ENCODE data around the gene SQOR.
"Not testable (repeated sequence)": the region's sequence is repeated elsewhere in the genome, so short reads cannot be mapped to it uniquely, and the experiment has no call there.

Gene SQOR

DNA sequence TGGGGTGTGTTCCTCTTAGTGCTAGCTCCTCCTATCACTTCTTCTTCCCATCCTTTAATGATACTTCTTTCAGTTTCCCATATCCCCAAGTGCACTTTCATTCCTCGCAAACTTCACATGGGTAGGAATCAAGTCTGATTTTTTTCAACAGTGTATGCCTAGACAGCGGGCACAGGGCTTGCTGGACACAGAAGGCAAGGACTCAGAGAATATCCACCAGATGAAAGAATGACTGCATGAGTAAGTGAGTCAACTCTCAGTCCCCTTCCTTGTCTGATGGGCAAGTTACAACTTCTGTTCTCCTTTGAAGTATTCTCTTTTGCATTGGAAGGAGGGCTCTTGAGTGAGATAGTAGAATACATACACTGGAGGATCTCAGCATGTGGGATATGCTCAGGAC lies 3.1 kb upstream of the SQOR start:
- DNase-seq (ENCODE audit: low spot score) = peak; percentile 56

DNA sequence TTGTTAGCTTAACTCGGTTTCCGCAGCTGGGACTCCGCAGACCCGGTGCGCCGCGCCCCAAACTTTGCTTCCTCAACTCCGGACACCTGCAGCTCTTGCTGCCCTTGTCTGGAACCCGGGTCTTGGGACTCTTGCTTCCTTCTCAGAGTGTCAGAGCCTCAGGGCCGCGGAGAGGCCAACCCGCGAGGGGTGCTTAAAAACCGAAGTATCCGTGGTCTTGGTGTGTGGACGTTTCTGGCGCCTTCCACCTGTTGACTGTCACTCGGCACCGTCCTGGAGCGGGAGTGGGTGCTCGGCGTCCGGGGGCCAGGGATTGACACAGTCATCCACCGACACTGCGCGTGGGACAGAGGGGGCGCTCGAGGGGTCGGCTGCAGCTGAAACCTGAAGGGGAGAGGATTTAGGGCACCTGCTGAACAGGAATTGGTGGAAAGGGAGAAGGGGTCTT lies 386 bp downstream of the SQOR start:
- peak; percentile 60 for DNase-seq (ENCODE audit: low spot score)

DNA sequence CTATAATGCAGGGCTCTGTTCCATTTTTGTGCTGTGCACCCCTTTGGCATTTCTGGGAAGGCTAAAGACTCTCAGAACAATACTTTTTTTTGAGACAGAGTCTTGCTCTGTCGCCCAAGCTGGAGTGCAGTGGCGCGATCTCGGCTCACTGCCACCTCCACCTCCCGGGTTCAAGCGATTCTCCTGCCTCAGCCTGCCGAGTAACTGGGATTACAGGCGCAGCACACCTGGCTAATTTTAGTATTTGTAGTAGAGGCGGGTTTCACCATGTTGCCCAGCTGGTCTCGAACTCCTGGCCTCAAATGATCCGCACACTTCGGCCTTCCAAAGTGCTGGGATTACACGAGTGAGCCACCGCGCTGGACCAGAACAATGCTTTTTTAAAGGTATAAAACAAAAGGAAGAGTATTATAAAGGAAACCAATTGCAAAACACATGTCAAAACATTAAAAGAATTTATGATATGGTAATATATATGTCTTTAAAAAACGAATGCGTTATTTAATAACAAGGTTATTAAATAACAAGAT lies 999 bp downstream of the SQOR start:
- no peak for DNase-seq (ENCODE audit: low spot score)

DNA sequence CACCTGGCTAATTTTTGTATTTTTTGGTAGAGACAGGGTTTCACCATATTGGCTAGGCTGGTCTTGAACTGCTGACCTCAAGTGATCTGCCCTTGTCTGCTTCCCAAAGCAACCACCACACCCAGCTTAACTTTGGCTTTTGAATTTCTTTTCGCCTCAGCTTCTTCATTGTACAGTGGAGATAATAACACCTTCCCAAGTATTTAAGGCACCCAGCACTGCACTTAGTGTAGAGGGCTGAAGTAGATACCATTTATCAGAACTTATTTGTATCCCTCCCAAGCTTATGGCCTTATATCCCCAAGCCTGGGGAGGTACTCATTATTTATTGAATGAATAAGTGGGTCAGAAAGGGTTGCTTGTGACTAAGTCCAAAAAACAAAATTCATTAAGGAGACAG lies 2.3 kb downstream of the SQOR start:
- no peak for DNase-seq (ENCODE audit: low spot score)

DNA sequence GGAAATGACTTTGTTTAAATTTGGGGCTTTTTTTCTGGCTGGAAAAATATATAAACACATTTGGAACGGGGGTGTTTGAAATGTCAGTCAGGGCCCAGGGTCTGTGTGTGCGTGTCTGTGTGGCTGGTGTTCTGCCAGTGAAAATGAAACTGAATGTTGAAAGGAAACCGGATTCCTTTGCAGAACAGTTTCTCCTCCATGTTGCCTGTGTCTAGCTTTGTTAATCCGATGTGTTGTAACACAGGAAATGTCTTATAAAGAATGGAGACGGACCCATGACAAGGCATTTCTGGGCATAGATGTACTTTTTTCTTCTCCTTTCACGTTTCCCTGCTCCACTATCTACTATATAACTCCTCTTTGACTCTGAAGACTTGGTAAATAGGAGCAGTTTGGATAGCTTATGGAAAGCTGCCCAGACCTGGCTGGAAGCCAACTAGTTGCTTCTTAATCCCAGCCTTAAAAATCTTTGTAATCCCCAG lies 2.8 kb downstream of the SQOR start:
- DNase-seq (ENCODE audit: low spot score) = no peak

DNA sequence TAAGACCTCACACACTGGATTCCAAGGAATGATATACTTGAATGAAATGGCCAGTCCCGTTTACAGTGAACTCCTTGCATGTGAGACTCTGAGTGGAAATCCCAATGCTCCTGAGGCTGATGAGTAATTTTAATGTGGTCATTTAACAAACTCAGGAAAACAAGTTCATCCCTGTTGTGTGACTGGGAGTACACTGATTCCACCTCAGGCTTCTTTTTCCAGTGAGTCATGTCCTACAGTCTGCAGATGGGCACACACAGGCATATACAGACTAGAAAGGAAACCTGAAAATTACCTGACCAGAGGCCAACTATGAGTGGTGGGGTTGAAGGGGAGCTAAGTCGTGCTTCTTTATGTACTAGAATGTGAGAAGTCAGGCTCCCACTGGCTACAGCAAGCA lies 5.8 kb downstream of the SQOR start:
- DNase-seq (ENCODE audit: low spot score) = peak; percentile 53

DNA sequence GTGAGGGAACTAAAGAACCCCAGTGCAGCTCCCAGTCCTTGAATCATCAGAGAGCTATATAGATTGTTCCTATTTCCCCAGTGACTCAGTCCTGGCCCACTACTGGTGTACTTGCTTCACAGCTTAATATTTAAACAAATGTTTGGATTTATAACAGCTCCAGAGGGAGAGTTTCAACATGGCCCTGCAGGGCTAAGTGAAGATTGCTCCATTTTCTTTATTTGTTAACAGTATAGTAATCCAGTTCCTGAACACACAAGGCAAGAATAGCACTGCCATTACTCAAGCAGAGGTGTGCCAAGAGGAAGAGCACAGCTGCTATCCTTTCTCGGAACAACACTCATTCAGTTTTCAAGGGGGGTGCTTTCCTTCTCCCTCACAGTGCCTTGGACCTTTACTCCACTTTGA lies 6.5 kb downstream of the SQOR start:
- DNase-seq (ENCODE audit: low spot score) = peak; percentile 40

DNA sequence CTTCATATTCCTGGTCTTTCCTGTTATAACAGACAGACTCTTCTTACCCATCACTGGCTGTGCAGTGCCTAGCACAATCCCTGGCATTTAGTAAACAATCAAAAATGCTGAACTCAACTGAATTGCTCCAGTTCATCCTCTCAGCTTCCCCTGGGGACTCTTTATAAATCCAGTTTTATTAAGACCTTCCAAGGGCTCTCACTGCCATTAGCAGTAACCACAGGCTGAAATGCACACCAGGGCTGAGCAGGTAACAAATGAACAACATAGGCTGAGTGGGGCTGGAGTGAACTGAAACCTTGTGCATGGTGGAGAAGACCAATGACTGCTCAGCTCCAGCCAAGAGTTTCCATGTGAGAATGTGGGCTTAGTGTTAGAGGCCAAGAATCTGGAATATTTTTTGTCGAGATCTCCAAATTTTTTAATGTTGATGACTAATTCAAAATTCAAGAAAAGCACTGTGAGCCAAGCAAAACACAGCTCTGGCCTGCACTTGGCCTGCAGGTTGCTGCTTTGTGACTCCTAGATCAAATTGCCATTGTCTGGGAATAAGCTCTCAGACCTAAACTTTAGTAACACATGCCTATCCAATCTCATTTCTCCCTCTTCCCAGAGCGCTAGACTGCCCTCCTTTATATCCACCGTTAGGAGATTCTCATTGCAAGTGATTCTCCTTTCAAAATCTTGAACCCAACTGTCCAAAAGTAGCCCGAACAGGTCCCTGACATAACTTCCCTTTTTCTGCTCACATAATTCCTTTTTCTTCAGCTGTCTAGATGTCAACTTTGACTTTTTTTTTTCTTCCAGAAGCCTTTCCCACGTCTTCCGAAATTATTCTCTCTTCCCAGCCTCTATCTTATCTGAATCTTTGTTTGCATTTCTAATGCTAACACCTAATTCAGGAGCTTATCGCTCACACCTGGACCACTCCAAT lies 7.4 kb downstream of the SQOR start:
- DNase-seq (ENCODE audit: low spot score) = no peak

DNA sequence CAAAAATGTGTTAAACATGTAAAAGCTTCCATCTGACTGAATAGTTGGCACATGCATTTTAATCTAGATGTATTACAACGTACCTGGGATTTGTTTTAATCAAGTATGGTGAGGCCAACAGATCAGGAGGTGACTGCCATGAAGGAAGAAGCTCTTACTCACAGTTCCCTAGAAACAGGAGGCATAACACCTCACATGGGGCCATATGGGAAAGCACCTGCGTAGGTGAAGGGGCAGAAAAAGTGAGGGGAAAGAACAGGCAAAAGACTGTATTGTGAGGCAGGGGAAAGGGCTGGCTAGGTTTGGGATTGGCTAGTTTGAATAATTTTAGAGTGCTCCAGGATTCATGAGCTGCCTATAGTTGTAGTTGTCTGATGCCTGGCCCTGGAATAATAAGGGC lies 9.6 kb downstream of the SQOR start:
- DNase-seq (ENCODE audit: low spot score) = no peak

DNA sequence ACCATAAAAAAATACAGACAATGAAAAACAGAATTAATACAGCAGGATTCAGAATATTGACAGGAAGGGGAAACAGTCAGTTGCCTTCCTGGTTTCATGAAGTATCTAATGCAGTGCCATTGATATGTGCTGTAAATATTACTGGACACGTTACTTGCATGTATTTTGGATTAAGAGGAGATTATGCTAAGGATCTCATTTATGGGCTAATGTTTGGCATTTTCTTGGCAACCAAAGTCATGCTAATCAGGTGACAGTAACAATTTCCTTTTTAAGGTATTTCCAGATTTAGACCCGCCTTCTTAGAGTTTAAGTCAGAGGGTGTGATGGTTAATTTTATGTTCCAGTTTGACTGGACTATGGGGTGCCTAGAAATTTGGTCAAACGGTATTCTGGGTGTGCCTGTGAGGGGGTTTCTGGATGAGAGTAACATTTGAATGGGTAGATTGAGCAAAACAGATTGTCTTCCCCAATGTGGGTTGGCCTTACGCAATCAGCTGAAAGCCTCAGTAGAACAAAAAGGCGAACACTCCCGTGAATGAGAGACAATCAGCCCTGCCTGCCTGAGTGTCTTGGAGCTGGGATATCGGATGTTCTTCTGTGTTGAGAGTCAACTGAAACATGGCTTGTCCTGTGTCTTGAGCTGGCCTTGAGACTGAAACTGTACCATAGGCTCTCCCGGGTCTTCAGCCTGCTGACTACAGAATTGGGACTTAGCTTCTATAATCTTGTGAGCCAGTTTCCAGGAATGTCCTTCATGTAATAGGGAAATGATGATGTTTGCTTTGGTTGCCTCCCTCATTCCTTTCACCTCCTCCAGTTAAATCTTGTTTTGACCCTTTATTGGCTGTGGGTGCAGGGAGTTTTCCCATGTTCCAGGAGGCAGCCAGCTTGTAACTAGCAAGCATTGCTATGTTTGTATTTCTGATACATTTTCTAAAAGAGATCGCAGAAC lies 10.5 kb downstream of the SQOR start:
- DNase-seq (ENCODE audit: low spot score) = no peak

DNA sequence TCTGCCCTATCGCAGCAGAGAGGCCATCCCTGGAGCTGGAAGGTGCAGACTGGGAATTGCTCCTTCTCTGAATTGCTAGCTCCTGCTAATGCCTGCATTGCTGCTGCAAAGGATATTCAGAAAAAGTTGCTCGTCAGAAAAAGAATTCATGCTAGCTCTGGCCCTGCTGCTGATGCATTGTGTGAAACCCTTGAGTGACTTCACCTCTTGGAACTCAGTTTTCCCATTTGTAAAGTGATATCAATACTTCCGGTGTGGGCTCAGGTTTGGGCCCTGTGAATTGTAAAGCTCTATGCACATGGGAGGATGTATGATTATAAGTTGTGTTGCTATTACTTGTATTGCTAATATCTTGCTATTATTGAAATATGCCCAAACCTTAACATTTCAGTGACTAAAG lies 11.4 kb downstream of the SQOR start:
- DNase-seq (ENCODE audit: low spot score) = no peak

DNA sequence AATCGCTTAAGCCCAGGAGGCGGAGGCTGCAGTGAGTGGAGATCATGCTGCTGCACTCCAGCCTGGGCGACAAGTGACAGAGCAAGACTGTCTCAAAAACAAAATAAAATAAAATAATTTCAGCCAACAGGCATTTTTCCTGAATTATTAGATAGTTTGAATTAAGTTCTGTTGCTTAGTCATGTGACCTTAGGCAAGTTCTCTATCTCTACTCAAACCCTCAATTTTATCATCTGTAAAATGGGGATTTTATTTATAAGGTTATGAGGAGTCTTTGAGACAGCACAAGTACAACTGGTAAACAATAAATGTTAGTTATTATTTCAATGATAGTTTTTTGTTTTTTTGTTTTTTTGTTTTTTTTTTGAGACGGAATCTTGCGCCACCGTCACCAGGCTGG lies 13.0 kb downstream of the SQOR start:
- no peak for DNase-seq (ENCODE audit: low spot score)

DNA sequence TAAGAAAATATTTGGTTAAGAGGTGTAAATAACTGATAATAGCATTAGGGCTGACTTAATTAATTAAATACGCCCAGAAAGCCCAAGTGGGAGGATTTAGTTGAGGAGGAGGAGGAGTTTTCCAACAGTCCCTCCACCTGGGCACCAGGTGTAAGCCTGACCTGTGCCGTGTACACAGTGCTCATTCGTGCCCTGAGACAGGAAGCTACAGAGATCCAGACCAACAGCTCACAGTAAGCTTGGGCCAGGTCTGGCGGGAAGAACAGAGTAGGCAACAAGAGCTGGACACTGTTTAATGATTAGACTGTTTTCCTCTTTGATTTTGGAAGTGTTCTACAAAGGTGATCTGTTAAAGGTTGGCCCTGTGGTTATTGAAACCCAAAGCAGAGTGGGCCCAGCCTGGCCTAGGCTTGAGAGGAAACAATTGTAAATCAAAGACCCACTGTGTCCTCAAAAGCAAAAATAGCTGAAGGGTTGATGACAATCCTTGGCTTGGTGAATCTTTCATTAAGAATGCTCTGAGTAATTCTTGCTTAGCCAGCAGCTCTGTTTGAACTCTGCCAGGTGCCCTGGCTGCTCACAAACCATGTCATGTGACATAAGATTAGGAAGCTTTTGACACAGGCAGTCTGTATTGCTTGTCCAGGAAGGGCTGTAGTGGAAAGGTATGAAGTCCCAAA lies 13.8 kb downstream of the SQOR start:
- DNase-seq (ENCODE audit: low spot score) = peak; percentile 63

DNA sequence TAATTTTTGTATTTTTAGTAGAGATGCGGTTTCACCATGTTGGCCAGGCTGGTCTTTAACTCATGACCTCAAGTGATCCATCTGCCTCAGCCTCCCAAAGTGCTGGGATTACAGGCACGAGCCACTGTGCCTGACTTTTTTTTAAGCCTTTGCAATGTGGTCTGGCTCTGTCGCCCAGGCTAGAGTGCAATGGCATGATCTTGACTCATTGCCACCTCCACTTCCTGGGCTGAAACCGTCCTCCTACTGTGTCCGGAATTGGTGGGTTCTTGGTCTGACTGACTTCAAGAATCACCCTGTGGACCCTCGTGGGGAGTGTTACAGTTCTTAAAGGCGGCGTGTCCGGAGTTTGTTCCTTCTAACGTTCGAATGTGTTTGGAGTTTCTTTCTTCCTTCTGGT lies 15.2 kb downstream of the SQOR start:
- DNase-seq (ENCODE audit: low spot score) = not testable (repeated sequence)

DNA sequence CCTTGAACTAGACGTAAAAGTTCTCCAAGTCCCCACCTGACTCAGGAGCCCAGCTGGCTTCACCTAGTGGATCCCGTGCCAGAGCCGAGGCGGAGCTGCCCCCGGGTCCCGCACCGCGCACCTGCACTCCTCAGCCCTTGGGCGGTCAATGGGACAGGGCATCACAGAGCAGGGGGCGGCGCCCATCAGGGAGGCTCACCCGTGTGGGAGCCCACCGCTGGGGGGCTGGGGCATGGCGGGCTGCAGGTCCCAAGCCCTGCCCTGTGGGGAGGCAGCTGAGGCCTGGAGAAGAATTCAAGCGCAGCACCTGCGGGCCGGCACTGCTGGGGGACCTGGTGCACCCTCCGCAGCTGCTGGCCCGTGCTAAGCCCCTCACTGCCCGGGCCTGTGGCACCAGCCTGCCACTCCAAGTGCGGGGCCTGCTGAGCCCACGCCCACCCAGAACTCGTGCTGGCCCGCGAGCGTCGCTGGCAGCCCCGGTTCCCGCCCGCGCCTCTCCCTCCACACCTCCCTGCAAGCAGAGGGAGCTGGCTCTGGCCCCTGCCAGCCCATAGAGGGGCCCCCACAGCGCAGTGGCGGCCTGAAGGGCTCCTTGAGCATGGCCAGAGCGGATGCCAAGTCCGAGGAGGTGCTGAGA lies 16.2 kb downstream of the SQOR start:
- DNase-seq (ENCODE audit: low spot score) = no peak

DNA sequence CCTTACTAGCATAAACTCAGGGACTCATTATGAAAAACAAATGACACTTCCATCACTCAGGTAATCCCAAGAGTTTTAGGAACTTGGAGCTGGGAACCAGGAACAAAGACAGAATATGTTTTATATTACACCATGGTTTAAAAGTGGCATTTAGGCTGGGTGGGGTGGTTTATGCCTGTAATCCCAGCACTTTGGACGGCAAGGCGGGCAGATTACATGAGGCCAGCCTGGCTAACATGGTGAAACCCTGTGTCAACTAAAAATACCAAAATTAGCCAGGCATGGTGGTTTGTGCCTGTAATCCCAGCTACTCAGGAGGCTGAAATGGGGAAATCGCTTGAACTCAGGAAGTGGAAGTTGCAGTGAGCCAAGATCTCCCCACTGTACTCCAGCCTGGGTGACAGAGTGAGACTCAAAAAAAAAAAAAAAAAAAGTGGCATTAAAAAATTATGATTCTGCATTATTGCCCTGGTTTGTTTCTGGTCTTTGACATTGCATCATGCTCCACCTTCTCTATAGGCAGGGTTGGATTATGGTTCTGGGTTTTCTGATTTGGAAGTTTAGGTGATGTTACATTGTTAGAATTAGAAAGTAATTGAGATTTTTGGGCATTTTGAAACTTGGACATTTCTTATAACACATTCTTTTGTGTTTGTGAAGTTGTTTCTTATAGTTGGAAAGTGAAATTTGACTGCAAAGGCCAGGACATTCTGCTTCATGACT lies 19.0 kb downstream of the SQOR start:
- no peak for DNase-seq (ENCODE audit: low spot score)

DNA sequence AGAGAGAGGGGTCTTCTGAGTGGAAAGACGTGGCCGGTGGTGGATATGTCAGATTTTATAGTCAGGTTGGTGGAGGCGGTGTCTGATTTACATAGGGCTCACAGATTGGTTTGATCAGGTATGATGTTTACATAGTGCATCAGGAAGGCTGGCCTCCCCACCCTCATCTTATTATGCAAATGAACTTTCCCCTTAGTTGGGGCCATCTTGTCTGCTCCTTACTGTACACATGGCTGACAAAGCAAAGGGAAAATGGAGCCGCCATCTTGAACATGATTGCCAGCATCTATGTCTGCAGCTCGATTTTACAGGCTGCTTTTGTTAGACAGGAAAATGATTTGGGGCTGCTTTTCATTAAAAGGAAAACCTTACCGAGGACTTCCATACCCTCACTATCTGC lies 19.9 kb downstream of the SQOR start:
- no peak for DNase-seq (ENCODE audit: low spot score)

DNA sequence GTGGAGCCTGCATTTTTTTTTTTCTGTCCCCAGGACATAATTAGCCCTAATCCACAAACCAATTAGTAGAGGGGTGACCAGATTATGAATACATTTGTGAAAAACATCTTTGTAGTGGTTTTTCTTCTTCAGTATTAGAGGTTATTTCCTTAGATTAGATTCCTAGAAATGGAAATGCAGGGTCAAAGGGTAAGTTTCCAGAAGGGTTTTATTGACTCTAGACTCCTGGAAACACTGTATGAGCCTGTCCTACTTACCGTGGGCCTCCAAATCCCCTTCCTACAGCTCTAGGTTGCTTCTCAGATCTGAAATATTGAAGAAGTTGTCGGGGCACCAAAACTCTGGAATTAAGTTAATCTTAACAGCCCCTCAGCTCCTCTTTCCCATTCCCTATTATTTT lies 22.4 kb downstream of the SQOR start:
- no peak for DNase-seq (ENCODE audit: low spot score)

DNA sequence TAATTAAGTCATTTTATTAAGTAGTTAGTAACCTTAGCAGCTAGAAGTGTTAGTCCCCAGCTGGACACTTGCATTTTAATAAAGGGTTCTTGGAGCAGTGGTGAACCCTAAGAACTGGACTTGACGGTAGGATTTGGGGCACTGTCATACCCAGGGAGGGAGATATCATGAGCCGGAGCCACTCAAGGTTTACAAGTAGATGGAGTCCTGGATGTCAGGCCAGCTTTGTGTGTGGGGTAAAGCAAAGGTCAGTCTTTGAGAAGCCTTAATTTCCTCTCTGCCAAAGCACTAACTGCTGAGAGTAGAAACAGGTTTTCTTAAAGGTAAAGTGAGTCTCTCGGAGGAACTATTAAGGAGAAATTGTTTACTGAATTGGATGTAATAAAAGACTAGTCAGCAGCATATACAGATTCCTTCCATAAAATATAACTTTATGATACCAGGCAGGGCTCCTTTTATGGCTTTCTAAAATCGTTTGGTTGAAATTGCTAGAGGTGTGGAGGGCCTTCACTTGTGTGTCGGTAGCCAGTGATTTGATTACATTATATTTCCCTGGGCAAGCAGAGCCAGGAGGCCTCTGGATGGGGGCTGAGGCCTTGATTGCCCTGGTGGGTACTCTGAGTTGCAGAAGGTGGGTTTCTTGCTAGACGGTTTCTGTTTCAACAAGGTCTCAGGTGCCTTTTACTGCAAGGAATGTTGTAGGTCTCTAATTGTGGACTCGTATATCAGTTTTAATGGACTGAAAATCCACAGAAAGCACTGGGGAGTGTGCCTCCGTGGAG lies 23.1 kb downstream of the SQOR start:
- DNase-seq (ENCODE audit: low spot score) = no peak

Data from RKO (cell line).